Retinal pigment epithelial cell (primary cell): Measurements from ENCODE around the gene NAA15.
"Not testable (repeated sequence)": the region's sequence is repeated elsewhere in the genome, so short reads cannot be mapped to it uniquely, and the experiment has no call there.

ENCODE experiments used
- DNase-seq: peaks from one replicate; pipeline ENCODE4 v3.0.0-alpha.2; 2010; ENCODE audit warnings: low read depth
- H3K4me3 ChIP-seq: 2 replicates; pipeline ENCODE4 v1.5.1; 2011; ENCODE audit warnings: mild to moderate bottlenecking, low read length, control low read depth, moderate library complexity
- TF ChIP-seq, protein P1 (sequence below): conservative IDR thresholded peaks from 2 replicates; pipeline ENCODE4 v1.5.1; 2011; ENCODE audit warnings: low read depth, low read length, control low read depth, inconsistent platforms

The NAA15 gene

DNA sequence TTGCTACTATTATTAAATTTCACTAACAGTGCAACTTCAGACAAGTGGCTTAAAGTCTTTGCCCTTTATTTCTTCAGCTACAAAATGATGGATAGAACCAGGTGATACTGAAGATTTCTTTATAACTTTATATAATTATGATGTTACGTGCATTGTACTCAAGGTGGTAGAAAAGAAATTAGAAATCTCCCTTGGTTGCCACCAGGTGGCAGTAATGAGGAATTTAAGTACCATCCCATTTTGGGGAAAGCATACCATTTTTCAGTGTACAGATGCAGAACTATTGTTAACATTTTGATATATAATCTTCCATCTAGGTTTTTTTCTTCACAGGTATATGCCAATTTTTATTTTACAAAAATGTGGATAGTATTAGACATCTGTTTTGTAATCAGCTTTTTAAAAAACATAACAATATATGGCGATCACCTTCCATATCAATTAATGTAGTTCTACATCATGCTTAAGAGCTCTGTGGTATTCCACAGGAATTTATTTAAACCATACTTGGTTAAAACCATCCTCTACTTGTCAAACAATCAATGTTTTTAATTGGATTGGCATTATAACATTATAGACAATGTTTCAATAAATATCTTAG lies 114.9 kb downstream of the NAA15 start:
- TF ChIP-seq, protein P1, sequence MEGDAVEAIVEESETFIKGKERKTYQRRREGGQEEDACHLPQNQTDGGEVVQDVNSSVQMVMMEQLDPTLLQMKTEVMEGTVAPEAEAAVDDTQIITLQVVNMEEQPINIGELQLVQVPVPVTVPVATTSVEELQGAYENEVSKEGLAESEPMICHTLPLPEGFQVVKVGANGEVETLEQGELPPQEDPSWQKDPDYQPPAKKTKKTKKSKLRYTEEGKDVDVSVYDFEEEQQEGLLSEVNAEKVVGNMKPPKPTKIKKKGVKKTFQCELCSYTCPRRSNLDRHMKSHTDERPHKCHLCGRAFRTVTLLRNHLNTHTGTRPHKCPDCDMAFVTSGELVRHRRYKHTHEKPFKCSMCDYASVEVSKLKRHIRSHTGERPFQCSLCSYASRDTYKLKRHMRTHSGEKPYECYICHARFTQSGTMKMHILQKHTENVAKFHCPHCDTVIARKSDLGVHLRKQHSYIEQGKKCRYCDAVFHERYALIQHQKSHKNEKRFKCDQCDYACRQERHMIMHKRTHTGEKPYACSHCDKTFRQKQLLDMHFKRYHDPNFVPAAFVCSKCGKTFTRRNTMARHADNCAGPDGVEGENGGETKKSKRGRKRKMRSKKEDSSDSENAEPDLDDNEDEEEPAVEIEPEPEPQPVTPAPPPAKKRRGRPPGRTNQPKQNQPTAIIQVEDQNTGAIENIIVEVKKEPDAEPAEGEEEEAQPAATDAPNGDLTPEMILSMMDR: peak; percentile 61
- DNase-seq: no peak
- H3K4me3 ChIP-seq: no peak overlapping the region

DNA sequence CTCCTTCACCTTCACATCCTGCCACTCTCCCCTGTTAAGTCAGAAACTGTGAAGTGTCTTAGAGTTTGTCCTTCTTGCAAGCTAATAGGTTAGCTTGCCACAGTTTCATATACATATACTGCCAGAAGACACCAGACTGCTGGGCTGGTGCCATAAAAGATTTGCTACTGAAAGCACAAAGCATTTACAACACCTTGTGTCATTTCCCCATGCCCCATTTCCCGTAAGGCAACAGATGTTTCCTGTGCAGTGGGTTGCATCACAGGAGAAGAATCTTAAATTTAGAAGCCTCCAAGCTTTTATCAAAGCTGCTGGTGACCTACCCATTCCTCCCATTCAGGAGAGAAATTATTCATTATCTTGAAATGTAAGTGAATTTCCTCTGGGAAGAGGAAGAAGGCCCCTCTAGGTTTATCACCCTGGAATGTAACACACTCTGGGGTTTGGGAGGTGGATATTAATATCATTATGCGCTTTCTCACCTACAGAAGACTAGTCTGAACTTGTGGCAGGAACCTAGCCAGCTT lies 118.1 kb downstream of the NAA15 start:
- no peak overlapping the region for H3K4me3 ChIP-seq
- TF ChIP-seq, protein P1: no peak
- no peak for DNase-seq

DNA sequence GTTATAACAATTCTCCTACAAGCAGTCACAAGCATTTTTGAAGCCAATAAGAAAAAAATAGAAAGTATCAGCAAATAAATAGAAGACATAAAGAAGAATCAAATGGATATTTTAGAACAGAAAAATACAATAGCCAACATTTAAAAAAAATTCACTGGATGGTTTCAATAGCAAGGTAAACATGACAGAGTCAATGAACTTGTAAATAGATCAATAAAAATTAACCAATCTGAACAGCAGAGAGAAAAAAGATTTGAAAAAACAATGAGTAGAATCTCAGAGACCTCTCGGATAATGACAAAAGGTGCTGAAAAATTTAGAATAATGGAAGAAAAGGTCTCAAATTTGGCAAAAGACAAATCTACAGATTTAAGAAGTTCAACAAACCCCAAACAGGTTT lies 119.3 kb downstream of the NAA15 start:
- DNase-seq: no peak
- TF ChIP-seq, protein P1: no peak
- H3K4me3 ChIP-seq: no peak overlapping the region

DNA sequence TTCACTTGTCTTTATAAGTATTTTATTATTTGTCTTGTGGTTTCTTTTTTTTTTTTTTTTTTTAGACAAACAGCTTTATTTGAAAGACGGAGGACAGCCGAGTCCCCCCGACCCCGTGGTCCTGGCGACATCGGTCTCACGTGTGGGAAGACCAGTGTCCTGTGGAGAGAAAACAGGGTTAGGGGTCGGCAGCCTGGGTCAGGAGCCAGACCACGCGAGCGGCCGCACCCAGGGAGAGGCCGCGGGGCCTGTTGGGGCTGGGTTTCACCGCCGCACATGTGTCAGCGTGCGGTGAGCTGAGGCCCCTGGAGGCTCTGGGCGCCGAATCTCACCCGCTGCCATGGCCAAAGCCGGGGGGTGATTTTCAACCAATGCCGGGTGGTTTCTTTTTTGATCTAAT lies 134.8 kb downstream of the NAA15 start:
- no peak for DNase-seq
- TF ChIP-seq, protein P1: no peak
- H3K4me3 ChIP-seq: no peak overlapping the region

DNA sequence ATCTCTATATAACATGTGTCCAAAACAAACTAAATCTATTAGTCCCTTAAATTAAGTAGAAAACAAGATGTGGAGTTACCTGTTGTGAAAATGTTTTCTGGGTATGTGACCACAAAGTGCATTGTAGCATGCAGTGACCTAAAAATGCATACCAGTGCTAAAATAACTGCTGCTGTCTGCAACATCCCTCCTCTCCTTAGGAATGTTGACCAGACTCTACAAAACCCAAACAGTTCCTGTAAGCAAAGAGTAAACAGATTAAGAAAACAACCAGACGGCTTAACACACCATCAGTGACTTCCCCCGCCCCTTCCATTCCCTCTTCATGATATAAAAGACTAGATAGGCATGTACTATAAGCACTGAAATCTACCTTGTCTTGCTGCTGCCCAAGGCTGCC lies 136.8 kb downstream of the NAA15 start:
- H3K4me3 ChIP-seq: no peak overlapping the region
- DNase-seq: no peak
- TF ChIP-seq, protein P1: no peak

DNA sequence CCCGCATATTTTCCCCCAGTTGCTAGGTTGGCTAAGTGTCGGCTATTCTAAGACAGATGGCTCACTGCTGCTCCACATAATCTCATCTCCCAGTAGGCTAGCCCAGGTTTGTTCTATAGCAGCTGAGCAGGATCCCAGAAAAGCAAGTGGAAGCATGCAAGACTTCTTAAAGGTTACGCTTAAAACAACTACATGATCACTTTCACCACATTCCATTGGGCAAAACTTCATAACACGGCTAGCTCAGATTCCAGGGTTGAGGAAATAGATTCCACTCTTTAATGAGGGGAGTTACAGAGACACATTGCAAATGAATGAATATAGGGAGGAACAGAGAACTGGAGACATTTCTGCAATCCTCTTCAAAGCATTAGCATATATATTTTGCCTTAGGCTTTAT lies 139.7 kb downstream of the NAA15 start:
- TF ChIP-seq, protein P1: no peak
- no peak overlapping the region for H3K4me3 ChIP-seq
- no peak for DNase-seq

DNA sequence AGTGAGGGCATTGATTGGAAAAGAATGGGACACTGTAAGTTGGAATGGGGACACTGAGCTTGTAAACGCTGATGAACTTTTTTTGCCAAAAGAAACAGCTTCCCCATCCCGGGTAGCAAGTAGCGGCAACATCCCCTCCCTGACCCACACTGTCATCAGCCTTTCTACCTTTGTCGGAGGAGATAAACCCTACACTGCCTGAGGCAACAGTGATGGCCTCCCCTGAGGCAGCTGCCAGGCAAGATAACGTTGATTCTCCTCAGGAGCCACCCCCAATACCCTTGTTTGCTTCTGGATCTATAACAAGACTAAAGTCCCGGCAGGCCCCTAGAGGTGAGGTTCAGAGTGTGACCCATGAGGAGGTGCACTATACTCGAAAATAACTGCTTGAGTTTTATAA lies 142.4 kb downstream of the NAA15 start:
- no peak for DNase-seq
- TF ChIP-seq, protein P1: no peak
- H3K4me3 ChIP-seq: no peak overlapping the region

DNA sequence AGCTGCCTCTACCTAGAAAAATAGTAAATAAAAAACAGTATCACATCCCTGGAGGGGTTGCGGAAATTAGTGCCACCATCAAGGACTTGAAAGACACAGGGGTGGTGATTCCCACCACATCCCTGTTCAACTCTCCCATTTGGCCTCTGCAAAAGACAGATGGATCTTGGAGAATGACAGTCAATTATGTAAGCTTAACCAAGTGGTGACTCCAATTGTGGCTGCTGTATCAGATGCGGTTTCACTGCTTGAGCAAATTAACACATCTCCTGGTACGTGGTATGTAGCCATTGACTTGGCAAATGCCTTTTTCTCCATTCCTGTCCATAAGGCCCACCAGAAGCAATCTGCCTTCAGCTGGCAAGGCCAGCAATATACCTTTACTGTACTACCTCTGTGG lies 143.6 kb downstream of the NAA15 start:
- H3K4me3 ChIP-seq, DNase-seq: not testable (repeated sequence)

DNA sequence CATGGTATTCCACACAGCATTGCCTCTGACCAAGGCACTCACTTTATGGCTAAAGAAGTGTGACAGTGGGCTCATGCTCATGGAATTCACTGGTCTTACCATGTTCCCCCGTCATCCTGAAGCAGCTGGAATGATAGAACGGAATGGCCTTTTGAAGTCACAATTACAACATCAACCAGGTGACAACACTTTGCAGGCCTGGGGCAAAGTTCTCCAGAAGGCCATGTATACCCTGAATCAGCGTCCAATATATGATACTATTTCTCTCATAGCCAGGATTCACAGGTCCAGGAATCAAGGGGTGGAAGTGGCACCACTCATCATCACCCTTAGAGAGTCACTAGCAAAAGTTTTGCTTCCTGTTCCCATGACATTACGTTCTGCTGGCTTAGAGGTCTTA lies 145.8 kb downstream of the NAA15 start:
- H3K4me3 ChIP-seq, DNase-seq: not testable (repeated sequence)
